Right ventricle myocardium superior (tissue), 1 donor: ENCODE measurements around the gene CCDC85C. TPM values are rescaled to one million over a fixed set of nuclear protein-coding genes. Genes with fewer than 3 reads are reported as not detected.

Experiments
- ATAC-seq: fragments of 200-7000 bp; cut with Tn5 transposase; one replicate; pipeline ENCODE4 v1.9.1; 2020; ENCODE audit warnings: mild to moderate bottlenecking; ENCODE audit not compliant: poor library complexity
- DNase-seq: peaks from one replicate; pipeline ENCODE4 v3.0.0-alpha.2; 2020
- intact Hi-C: fragments of 100-400 bp; cut with DNase I; formaldehyde crosslinking; loops from one replicate; pipeline ENCODE4 v1.11.2; 2022
- total RNA-seq: library from RNA; stranded (reverse); fragmentation: NEBNext Ultra II Directional; extraction: Animal tissue kit (Norgen Biotek cat#: 25700); gene quantifications from one replicate; pipeline ENCODE4 v1.2.1, GENCODE V29; 2021
- donor health status: DM: no; HTN: yes; CAD: no; lungs with severe emphysema.

CCDC85C gene
- total RNA-seq, 1 donor from 2014 or later, result 46.6 TPM

- ATAC-seq (no peak), DNase-seq (no peak)
- intact Hi-C loops, result no loop called here
Observed at GRCh38 chr14:99452968-99453367, 151.0 kb downstream of the CCDC85C start.

DNA sequence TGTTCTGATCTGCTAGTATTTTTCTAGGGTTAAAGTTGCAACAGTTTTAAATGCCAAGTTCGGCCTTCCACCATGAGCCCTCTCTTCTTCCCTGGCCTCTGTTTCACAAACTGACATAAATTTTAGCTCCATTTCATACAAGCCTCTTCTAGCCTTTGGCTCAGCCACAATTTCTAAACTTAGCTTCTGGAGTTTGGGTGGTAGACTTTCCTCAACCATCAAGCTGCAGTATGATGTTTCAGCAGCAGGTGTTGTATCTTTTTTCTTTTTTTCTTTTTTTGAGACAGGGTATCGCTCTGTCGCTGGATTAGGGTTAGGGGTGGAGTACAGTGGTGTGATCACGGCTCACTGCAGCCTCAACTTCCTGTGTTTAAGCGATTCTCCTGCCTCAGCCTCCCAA is 152.8 kb downstream of the CCDC85C start:
- no peak for ATAC-seq

GRCh38 chr14:99450266-99450665 is 153.7 kb downstream of the CCDC85C start:
- no peak for ATAC-seq
- DNase-seq, result no peak
- intact Hi-C loops, result no loop called here

More for the DNA sequence above, 152.8 kb downstream of the CCDC85C start:
- no peak for DNase-seq
- intact Hi-C loops, result no loop called here

Other genes with a start within 250 kb of the CCDC85C start
- gene SETD3, start 123.3 kb downstream of the CCDC85C start, total RNA-seq, result 92.5 TPM
- gene CCNK, start 122.8 kb downstream of the CCDC85C start, total RNA-seq, result 31.9 TPM
- gene HHIPL1, start 40.9 kb upstream of the CCDC85C start, total RNA-seq, result 1.6 TPM
- 3.0 TPM for gene CYP46A1, start 80.1 kb upstream of the CCDC85C start, total RNA-seq
- 39.5 TPM for gene EML1, start 189.2 kb upstream of the CCDC85C start, total RNA-seq